HG02885 (cell line): Measurements from ENCODE around the gene ZCRB1.
A peak's percentile ranks its signal among the peaks of the same experiment; 100 is the strongest.
"Not testable (repeated sequence)": the region's sequence is repeated elsewhere in the genome, so short reads cannot be mapped to it uniquely, and the experiment has no call there.

Source experiments
- ATAC-seq: cut with Tn5 transposase; IDR thresholded peaks from one replicate; pipeline ENCODE4 v1.9.1; 2021; ENCODE audit warnings: mild to moderate bottlenecking; ENCODE audit not compliant: unreplicated experiment, poor library complexity

ZCRB1 gene

GRCh38 chr12:42332301-42333285 is 6.7 kb upstream of the ZCRB1 start:
- ATAC-seq, result peak; percentile 89

GRCh38 chr12:42330097-42330496 is 4.2 kb upstream of the ZCRB1 start:
- not testable (repeated sequence) for ATAC-seq

GRCh38 chr12:42327227-42327590 is 1.3 kb upstream of the ZCRB1 start:
- no peak for ATAC-seq

GRCh38 chr12:42326541-42327226 is 790 bp upstream of the ZCRB1 start:
- peak; percentile 31 for ATAC-seq

GRCh38 chr12:42325326-42325652 is 605 bp downstream of the ZCRB1 start:
- no peak for ATAC-seq

GRCh38 chr12:42323856-42324255 is 2.0 kb downstream of the ZCRB1 start:
- no peak for ATAC-seq

- no peak for ATAC-seq
These were observed 3.3 kb downstream of the ZCRB1 start for GRCh38 chr12:42322567-42322966.

- no peak for ATAC-seq
These were observed 5.1 kb downstream of the ZCRB1 start for GRCh38 chr12:42320796-42321195.

- ATAC-seq, result no peak
These were observed 10.8 kb downstream of the ZCRB1 start for GRCh38 chr12:42315108-42315507.

GRCh38 chr12:42309996-42310395 is 15.9 kb downstream of the ZCRB1 start:
- no peak for ATAC-seq

- no peak for ATAC-seq
These were observed 17.5 kb downstream of the ZCRB1 start for GRCh38 chr12:42308390-42308789.

- no peak for ATAC-seq
These were observed 19.6 kb downstream of the ZCRB1 start for GRCh38 chr12:42306297-42306696.

GRCh38 chr12:42299392-42300308 is 26.2 kb downstream of the ZCRB1 start:
- peak; percentile 87 for ATAC-seq

- peak; percentile 15 for ATAC-seq
These were observed 27.0 kb downstream of the ZCRB1 start for GRCh38 chr12:42298887-42299286.

GRCh38 chr12:42296503-42297109 is 29.3 kb downstream of the ZCRB1 start:
- ATAC-seq, result no peak

- ATAC-seq, result no peak
These were observed 34.2 kb downstream of the ZCRB1 start for GRCh38 chr12:42291680-42292079.

- no peak for ATAC-seq
These were observed 37.4 kb downstream of the ZCRB1 start for GRCh38 chr12:42288544-42288943.

- ATAC-seq, result no peak
These were observed 39.2 kb downstream of the ZCRB1 start for GRCh38 chr12:42286741-42287140.

GRCh38 chr12:42285431-42285830 is 40.5 kb downstream of the ZCRB1 start:
- ATAC-seq, result no peak

- no peak for ATAC-seq
These were observed 41.0 kb downstream of the ZCRB1 start for GRCh38 chr12:42284876-42285275.
